Erythroblast (primary cell): Measurements from ENCODE around the gene TLE7.

Experiments used
- GATA1 ChIP-seq: IDR thresholded peaks from 2 replicates; pipeline ENCODE4 v1.6.1; 2011; ENCODE audit warnings: low read depth, mild to moderate bottlenecking, control low read depth, low read length, moderate library complexity
- POLR2A ChIP-seq: IDR thresholded peaks from 2 replicates; pipeline ENCODE4 v1.6.1; 2011; ENCODE audit warnings: mild to moderate bottlenecking, low read length

DNA sequence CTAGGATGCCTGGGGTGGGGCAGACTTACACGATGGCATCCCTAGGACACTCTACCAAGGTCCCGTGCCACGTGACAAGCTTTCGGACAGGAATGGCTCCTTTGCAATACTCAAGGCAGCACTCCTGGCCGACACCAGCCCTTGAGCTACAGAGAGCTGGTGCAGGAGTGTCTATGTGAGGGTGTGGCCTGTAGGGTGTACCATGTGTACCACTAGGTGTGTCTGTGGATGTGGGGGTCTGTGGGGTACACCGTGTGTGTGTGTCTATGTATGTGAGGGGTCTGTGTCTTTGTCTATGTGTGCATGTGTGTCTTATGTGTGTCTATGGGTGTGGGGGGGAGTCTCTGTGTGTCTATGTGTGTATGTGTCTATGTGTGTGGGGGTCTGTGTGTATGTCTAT, 1.9 kb upstream of the TLE7 start:
- no peak for TF ChIP-seq POLR2A
- TF ChIP-seq GATA1, result no peak
